Activated CD8-positive, alpha-beta memory T cell treated with anti-CD3 and anti-CD28 coated beads for 4 hours (primary cell): ENCODE data around the gene DIP2A.
"Not testable (repeated sequence)": the region's sequence is repeated elsewhere in the genome, so short reads cannot be mapped to it uniquely, and the experiment has no call there.

Source experiments
- DNase-seq, 2 donors: peaks; one replicate each; pipeline ENCODE4 v3.0.0-alpha.2; 2020; ENCODE audit warnings: low read depth in 2 of 2

DIP2A gene

GRCh38 chr21:46556802-46557201 is 98.1 kb downstream of the DIP2A start:
- no peak for DNase-seq

- DNase-seq = no peak
These were observed 98.8 kb downstream of the DIP2A start for GRCh38 chr21:46557469-46557868.

- DNase-seq = no peak
These were observed 99.3 kb downstream of the DIP2A start for GRCh38 chr21:46557919-46558392.

GRCh38 chr21:46559291-46559983 is 100.7 kb downstream of the DIP2A start:
- peak; percentile 35 to 40 for DNase-seq

GRCh38 chr21:46560568-46561444 is 102.1 kb downstream of the DIP2A start:
- no peak for DNase-seq

GRCh38 chr21:46561445-46562090 is 102.9 kb downstream of the DIP2A start:
- DNase-seq = no peak

GRCh38 chr21:46562472-46562871 is 103.8 kb downstream of the DIP2A start:
- no peak for DNase-seq

- no peak for DNase-seq
These were observed 104.4 kb downstream of the DIP2A start for GRCh38 chr21:46562964-46563607.

GRCh38 chr21:46564391-46564790 is 105.7 kb downstream of the DIP2A start:
- no peak for DNase-seq

GRCh38 chr21:46567348-46567747 is 108.7 kb downstream of the DIP2A start:
- no peak for DNase-seq

- no peak for DNase-seq
These were observed 109.9 kb downstream of the DIP2A start for GRCh38 chr21:46568562-46568961.

GRCh38 chr21:46569081-46569480 is 110.4 kb downstream of the DIP2A start:
- DNase-seq = no peak

GRCh38 chr21:46570119-46570518 is 111.4 kb downstream of the DIP2A start:
- DNase-seq = no peak

- DNase-seq = no peak
These were observed 111.9 kb downstream of the DIP2A start for GRCh38 chr21:46570631-46571030.

GRCh38 chr21:46572850-46573249 is 114.2 kb downstream of the DIP2A start:
- DNase-seq = no peak

- not testable (repeated sequence) for DNase-seq
These were observed 119.1 kb downstream of the DIP2A start for GRCh38 chr21:46577786-46578185.

GRCh38 chr21:46579394-46579793 is 120.7 kb downstream of the DIP2A start:
- not testable (repeated sequence) for DNase-seq

- DNase-seq = no peak
These were observed 123.2 kb downstream of the DIP2A start for GRCh38 chr21:46581780-46582307.

GRCh38 chr21:46585191-46585953 is 126.7 kb downstream of the DIP2A start:
- no peak for DNase-seq

GRCh38 chr21:46594276-46594675 is 135.6 kb downstream of the DIP2A start:
- no peak for DNase-seq

GRCh38 chr21:46596201-46596600 is 137.5 kb downstream of the DIP2A start:
- DNase-seq = no peak
